ENCODE data around the gene DZIP1L. TPM values are rescaled to one million over a fixed set of nuclear protein-coding genes. Genes with fewer than 3 reads are reported as not detected.

The DZIP1L gene
- total and polyA plus RNA-seq, 7 donors = 1.2 to 33.0 (median 16.8) TPM; not detected in 1

- intact Hi-C loops (cut with DNase I) = no loop called here
- no peaks in the 10 kb centered on the region for H3K4me1 ChIP-seq
These were observed 84.6 kb downstream of the DZIP1L start for GRCh38 chr3:138030734-138031280.

GRCh38 chr3:138027821-138028220 is 87.6 kb downstream of the DZIP1L start:
- Histone ChIP-seq H3K9me3 (no peaks in the 10 kb centered on the region), H3K36me3 (peaks cover 0 to 34% (median 6%) of the 10 kb centered on the region in 4 donors), H3K27ac (no peak overlapping the region), H3K4me3 (no peak overlapping the region), H3K27me3 (no peaks in the 10 kb centered on the region), H3K4me1 (no peaks in the 10 kb centered on the region)
- no peak for DNase-seq
- TF ChIP-seq EP300 (IDR thresholded peaks at IDR 0.05) = no peak
- TF ChIP-seq POLR2AphosphoS5 (IDR thresholded peaks at IDR 0.05) = no peak
- no peak for TF ChIP-seq POLR2A (IDR thresholded peaks at IDR 0.05)
- TF ChIP-seq CTCF (IDR thresholded peaks at IDR 0.05) = no peak
- intact Hi-C loops (cut with DNase I) = no loop called here
- 79 to 90% methylated on average over 5 of the region's 5 CpGs for WGBS, 2 donors

More at GRCh38 chr3:138030734-138031280, 84.6 kb downstream of the DZIP1L start:
- no peak for DNase-seq
- Histone ChIP-seq H3K9me3 (no peaks in the 10 kb centered on the region), H3K36me3 (peaks cover 0 to 24% (median 6%) of the 10 kb centered on the region in 4 donors), H3K27me3 (no peaks in the 10 kb centered on the region), H3K27ac (no peak overlapping the region), H3K4me3 (no peak overlapping the region)
- TF ChIP-seq POLR2A (IDR thresholded peaks at IDR 0.05) = no peak
- no peak for TF ChIP-seq POLR2AphosphoS5 (IDR thresholded peaks at IDR 0.05)
- TF ChIP-seq EP300 (IDR thresholded peaks at IDR 0.05) = no peak
- TF ChIP-seq CTCF (IDR thresholded peaks at IDR 0.05) = no peak
- 79 to 85% methylated on average over 11 of the region's 11 CpGs for WGBS, 2 donors

GRCh38 chr3:138025553-138025952 is 89.9 kb downstream of the DZIP1L start:
- Histone ChIP-seq H3K4me1 (no peaks in the 10 kb centered on the region), H3K36me3 (peaks cover 0 to 23% (median 6%) of the 10 kb centered on the region in 4 donors), H3K9me3 (no peaks in the 10 kb centered on the region), H3K27me3 (no peaks in the 10 kb centered on the region), H3K27ac (no peak overlapping the region), H3K4me3 (no peak overlapping the region)
- intact Hi-C loops (cut with DNase I) = no loop called here
- no peak for TF ChIP-seq POLR2AphosphoS5 (IDR thresholded peaks at IDR 0.05)
- TF ChIP-seq POLR2A (IDR thresholded peaks at IDR 0.05) = no peak
- TF ChIP-seq CTCF (IDR thresholded peaks at IDR 0.05) = no peak
- TF ChIP-seq EP300 (IDR thresholded peaks at IDR 0.05) = no peak
- DNase-seq = no peak

GRCh38 chr3:138023754-138024153 is 91.7 kb downstream of the DZIP1L start:
- no peak for DNase-seq
- Histone ChIP-seq H3K4me3 (no peak overlapping the region), H3K9me3 (no peaks in the 10 kb centered on the region), H3K27me3 (no peaks in the 10 kb centered on the region), H3K4me1 (no peaks in the 10 kb centered on the region), H3K36me3 (peaks cover 0 to 15% (median 3%) of the 10 kb centered on the region in 4 donors), H3K27ac (no peak overlapping the region)
- 92 to 93% methylated on average over 4 of the region's 4 CpGs for WGBS, 2 donors
- intact Hi-C loops (cut with DNase I) = no loop called here
- TF ChIP-seq POLR2A (IDR thresholded peaks at IDR 0.05) = no peak
- TF ChIP-seq POLR2AphosphoS5 (IDR thresholded peaks at IDR 0.05) = no peak
- TF ChIP-seq EP300 (IDR thresholded peaks at IDR 0.05) = no peak
- TF ChIP-seq CTCF (IDR thresholded peaks at IDR 0.05) = no peak
